Fibroblast of upper back skin (primary cell): ENCODE measurements around the gene CNTLN.
"Not testable (repeated sequence)": the region's sequence is repeated elsewhere in the genome, so short reads cannot be mapped to it uniquely, and the experiment has no call there.

ENCODE experiments used
- DNase-seq: peaks from one replicate; pipeline ENCODE4 v3.0.0-alpha.2; 2013

Gene CNTLN

GRCh38 chr9:17322882-17323864 lies 188.3 kb downstream of the CNTLN start:
- no peak for DNase-seq

DNA sequence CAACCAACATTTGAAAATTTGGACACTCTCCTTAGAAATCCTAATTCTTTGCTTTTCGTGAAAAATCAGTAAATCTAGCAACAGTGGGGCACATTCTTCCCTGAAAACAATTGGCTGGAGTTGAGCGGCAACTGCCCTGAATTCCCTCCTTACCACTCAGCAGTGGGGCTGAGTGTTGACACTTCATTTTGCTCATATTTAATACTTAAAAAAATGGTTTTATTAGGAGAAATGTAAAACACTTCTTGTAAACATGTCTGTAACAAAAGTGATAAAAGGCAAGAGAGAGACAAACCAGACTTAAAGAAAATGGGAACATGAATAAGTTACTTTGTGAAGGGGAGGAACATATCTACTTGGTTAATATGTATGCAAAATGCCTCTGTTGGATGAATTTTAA lies 193.5 kb downstream of the CNTLN start:
- no peak for DNase-seq

DNA sequence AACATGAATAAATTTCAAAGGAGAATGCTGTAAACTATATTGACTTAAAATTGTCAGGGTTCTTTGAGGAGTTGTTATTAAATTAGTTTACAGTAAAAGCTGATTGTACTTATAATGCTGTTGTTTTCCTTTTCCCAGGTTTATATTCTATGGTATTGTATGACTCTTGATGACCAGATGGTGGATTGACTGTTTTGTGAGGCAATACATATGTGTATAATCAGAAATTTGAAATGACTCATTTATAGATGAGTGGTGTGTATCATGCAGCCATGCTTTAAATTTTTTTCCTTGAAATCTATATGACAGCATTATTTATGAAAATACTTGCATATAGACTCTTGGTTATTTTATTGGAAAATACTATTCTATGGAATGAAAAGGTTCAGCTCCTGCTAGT lies 195.3 kb downstream of the CNTLN start:
- DNase-seq: peak; percentile 22

DNA sequence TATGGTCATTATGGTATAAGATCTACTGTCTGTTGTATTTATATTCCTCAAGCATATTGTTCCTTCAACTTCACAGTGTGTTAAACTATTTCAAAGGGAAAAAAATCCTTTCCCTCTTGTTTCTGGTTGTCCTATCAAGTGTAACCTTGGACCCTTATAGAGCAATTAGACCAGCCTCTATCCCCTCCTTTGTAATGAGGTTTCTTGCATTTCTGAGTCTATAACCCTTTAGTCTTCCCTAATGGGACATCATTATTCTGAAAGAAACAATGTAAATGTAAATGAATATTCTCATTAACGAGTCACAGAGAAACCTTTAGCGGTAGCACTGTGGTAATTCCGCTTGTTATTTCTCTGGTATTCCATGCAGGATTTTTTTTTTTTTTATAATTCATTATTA lies 197.3 kb downstream of the CNTLN start:
- no peak for DNase-seq

DNA sequence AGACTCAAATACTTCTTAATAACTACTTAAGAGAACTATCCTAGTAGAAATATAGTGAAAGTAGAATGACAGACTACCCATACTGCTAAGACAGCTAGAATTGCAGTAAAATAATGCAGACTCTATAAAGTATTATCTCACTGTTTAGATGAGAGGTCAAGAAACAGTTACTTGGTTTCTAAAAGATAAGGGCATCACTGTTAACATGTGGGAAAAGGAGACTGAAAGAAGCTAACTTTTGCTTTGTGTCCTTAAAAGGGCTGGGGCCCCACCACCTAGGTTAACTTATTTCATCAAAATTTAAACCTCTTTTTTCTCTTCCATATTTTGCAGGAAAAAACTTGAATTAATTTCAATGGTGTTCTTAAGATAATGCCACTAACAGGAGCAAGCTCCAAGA lies 204.3 kb downstream of the CNTLN start:
- DNase-seq: no peak

DNA sequence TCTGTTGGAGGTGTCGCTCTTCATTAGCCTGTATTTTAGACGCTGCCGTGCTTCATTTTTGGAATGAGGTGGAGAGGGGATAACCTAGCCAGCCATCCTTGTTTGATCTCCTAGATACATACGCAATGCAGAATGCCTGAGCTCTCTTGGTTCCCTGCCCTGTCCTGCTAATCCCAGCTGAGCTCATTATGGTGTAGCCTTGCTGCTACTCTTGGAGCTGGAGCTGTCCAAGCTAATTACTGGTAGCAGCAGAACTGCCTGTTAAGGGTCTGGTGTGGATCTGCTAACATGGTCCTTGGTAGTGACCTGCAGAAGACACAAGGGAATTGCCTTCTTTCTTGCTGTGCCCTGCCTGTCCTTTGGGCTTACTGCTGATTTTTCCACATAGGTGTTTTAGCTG lies 207.9 kb downstream of the CNTLN start:
- DNase-seq: no peak

DNA sequence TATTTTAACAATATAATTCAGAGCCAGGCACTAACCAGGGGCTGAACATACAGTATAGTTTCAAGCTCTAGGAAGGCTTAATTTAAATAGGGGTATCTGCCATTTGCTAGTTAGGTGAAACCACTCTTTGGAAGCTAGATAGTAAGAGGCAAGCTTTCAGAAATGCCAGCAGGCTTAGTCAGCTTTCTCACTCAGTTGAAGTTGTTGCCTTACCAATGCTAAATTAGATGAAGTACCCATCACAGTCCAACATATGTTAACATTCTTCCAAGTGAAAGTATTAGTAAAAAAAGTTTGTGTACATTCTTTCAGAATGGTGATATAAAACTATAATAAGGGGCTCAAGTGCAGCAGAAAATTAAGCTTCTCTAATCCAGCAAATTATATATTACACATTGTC lies 215.0 kb downstream of the CNTLN start:
- peak; percentile 72 for DNase-seq

DNA sequence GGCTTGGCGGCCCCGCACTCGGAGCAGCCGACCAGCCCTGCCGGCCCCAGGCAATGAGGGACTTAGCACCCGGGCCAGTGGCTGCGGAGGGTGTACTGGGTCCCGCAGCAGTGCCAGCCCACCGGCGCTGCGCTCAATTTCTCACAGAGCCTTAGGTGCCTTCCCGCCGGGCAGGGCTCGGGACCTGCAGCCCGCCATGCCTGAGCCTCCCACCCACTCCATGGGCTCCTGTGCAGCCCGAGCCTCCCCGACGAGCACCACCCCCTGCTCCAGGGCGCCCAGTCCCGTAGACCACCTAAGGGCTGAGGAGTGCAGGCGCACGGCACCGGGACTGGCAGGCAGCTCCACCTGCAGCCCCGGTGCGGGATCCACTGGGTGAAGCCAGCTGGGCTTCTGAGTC lies 219.2 kb downstream of the CNTLN start:
- not testable (repeated sequence) for DNase-seq

DNA sequence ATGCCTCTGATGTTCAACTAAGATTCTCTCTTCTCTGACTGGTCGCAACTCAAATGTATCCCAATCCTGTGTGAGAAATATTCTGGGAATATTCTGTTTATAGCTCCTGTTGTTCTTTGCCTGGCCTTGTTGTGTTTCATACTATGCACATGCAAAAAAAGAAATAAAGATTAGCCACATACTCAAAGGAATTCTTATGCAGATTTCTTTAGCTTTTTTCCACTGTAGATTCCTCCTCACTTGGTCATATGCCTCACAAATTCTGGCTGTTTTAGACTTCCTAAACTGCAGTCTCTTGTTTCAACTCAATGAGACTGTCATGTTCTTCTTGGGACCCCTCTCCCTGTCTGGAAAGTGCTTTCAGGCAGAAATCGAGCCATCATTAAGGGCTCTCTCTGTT lies 226.5 kb downstream of the CNTLN start:
- DNase-seq: no peak

GRCh38 chr9:17367035-17367434 lies 232.2 kb downstream of the CNTLN start:
- DNase-seq: no peak

DNA sequence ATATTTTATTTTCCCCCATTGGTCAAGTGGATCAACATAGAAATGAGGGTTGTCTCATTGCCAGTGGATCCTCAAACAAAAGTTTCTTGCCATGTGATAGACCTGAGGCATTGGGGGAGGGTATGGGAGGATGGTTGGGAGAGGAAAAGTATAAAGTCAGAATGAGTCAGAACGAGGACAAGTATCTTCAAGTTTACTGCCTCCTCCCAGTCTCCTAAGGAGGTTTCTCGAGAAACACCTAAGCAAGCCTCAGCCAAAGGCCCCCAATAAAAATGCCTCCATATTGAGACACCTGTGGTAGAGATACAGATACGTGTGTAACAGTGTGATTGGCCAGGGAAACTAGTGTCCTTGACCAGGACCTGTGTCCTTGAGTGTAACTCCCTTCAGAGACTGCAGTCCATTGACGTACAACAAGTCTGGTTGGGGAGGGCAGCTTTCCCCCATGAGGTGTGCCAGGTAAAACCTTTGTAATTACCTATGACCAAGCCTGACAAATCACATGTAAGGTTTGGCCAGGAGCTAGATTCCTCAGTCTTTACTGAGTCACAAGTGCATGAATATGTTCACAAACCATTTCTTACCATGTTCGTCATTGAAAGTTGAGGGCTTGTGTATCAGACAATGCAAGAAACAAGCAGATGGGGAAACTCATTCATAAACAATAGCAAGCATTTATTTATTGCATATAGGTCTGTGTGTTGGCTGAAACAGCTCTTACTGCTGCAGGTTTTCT lies 245.5 kb downstream of the CNTLN start:
- no peak for DNase-seq

DNA sequence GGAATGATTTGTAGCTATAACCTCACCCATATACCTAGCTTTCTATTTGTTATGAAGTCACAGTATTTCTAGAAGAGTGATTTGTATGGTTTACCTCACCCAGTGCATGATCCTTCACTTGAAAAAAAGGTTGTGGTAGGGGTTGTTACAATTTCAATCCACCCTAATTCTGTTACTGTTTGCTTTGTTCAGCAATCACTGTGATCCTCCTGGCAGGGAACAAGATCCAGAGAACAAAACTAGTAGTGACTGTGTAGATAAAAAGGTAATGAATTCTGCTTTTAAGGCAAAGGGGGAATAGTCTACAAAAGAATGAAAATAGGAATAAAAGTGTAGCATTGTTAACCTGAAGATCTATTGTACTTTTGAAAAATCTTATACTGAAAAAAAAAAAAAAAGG lies 252.7 kb downstream of the CNTLN start:
- DNase-seq: no peak

GRCh38 chr9:17389026-17389425 lies 254.2 kb downstream of the CNTLN start:
- no peak for DNase-seq

DNA sequence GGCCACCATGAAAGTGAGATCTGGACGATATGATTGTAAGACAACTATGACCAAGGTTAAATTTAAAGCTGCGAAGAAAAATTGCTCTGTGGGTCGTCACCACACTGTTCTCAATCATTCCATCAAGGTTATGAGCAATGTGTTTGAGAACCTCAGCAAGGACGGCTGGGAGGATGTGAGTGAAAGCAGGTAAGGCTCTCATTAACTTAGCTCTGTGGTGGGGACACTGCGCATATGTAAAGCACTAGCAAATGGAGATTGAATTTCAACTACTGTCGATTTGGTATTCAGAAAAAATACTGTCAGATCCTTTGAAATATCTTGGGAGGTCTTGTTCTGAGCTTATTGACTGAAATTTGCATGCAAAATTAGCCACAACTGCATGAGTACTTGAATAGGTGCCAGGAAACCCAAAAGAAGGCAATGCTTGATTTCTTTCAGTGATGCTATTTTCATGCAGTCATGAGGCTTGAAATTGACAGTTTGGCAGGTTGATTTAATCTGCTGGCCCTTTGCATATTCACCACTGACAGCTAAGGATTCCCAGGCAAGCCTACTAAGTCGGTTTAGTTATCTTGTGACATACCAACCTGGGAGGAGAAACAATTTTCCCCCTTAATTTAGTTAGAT lies 260.2 kb downstream of the CNTLN start:
- no peak for DNase-seq

DNA sequence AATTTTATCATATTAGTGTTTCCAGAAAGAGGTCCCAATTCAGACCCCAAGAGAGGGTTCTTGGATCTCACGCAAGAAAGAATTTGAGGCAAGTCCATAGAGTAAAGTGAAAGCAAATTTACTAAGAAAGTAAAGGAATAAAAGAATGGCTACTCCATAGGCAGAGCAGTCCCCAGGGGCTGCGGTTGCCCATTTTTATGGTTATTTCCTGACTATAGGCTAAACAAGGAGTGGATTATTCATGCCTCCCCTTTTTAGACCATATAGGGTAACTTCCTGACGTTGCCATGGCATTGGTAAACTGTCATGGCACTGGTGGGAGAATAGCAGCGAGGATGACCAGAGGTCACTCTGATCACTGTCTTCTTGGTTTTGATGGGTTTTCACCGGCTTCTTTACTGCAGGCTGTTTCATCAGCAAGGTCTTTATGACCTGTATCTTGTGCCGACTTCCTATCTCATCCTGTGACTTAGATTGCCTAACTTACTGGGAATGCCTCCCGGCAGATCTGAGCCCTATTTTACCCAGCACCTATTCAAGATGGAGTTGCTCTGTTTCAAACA lies 262.4 kb downstream of the CNTLN start:
- not testable (repeated sequence) for DNase-seq

DNA sequence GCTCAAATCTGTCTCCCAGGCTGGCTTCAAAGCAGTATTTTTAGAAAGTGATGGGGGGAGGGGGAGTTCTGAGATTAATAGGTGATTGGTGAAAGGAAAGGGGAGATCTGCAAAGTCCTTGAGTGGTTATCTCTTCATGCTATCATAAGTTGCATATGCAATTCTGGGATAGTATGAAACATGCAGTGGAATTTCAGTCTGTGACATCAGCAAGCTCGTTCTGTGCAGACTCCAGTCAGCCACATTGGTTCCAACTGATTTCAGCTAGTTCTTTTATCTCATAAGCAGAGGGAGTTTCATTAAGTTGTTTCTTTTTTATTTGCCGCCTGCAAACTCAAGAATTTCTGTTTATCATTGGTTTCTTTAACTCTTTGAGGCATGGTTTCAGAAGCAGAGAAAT lies 263.5 kb downstream of the CNTLN start:
- DNase-seq: peak; percentile 50

DNA sequence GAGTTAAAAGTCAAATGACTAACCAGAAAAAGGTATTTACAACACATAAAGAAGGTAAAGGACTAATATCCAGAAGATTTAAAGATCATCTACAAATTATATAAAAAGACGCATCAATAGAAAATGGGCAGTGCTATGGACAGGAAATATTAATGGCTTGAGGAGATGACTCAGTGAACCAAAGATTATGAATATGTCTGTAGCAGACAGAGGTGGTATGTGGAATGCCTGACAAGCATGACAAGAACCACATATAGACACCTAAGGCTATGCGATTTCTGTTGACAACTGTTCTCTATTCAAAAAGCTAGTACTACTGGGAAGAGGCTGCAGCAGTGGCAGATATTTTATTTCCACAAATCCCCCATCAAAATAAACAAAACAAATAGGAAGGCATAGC lies 267.0 kb downstream of the CNTLN start:
- DNase-seq: peak; percentile 25

- peak; percentile 42 for DNase-seq
Observed at GRCh38 chr9:17402309-17402708, 267.5 kb downstream of the CNTLN start.

DNA sequence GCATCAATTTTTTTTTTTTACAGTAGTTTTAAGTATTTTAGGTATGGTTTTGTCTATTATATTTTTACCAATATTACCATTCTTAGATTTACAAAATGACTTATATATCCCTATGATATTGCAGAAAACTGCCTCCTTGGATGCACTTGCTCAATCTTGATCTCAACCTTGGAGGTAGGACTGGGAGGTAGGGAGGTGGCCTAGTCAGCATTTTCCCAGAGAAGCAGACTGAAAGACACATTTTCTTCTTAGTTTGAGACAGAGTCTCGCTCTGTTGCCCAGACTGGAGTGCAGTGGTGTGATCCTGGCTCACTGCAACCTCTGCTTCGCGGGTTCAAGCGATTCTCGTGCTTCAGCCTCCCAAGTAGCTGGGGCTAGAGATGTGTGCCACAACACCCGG lies 268.7 kb downstream of the CNTLN start:
- DNase-seq: no peak

GRCh38 chr9:17414986-17415385 lies 280.1 kb downstream of the CNTLN start:
- no peak for DNase-seq

GRCh38 chr9:17422994-17423680 lies 288.3 kb downstream of the CNTLN start:
- no peak for DNase-seq

DNA sequence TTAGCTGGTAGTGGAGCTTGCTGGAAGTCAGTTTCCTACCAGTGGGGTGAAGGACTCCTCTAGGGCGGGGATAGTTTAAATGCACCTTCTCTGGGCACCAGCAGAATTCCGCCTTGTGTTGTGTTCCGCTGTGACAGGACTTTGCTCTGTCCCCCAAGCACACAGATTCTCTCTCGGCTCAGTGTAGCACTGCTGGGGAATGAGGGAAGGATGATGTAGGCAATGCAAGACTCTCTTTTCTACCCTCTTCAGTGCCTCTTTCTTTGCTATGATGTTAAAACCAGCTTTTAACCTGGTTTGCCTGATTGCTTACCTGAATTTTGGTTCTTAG lies 288.8 kb downstream of the CNTLN start:
- DNase-seq: no peak

DNA sequence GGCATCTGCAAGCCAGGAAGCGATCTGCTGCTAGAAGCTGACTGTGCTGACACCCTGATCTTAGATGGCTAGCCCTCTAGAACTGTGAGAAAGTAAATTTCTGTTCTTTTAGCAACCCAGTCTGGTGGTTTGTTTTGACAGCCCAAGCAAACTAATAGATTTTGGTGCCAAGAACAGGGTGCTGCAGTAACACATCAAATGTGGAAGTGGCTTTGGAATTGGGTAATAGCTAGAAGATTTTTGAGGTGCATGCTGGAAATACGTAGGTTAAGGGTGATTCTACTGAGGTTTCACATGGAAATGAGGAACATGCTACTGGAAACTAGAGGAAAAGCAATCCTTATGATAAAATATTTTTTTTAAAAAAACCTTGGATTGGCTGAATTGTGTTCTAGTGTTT lies 290.5 kb downstream of the CNTLN start:
- no peak for DNase-seq
